Measurements from ENCODE around the gene C12orf42.

C12orf42 gene

DNA sequence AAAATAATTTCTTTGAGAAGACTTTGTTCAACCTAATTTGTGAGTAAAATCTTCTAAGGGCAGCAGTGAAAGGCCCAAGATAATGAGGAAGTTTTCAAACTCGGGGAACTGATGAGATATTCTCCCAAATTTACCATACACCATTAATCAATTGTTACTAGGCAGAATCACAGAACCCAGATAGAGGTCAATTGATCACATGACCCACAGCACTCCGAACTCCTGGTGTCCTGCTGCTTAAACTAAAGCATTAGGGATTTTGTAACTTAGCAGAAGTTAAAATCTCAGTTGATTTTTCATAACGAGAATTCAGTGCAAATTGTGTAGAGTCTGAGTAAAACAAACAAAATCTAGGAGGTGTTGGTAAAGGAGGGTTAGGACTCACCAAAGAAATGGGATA is 207.8 kb downstream of the C12orf42 start:
- DNase-seq (ENCODE audit: low read depth) = no peak
- TF ChIP-seq, protein P1, sequence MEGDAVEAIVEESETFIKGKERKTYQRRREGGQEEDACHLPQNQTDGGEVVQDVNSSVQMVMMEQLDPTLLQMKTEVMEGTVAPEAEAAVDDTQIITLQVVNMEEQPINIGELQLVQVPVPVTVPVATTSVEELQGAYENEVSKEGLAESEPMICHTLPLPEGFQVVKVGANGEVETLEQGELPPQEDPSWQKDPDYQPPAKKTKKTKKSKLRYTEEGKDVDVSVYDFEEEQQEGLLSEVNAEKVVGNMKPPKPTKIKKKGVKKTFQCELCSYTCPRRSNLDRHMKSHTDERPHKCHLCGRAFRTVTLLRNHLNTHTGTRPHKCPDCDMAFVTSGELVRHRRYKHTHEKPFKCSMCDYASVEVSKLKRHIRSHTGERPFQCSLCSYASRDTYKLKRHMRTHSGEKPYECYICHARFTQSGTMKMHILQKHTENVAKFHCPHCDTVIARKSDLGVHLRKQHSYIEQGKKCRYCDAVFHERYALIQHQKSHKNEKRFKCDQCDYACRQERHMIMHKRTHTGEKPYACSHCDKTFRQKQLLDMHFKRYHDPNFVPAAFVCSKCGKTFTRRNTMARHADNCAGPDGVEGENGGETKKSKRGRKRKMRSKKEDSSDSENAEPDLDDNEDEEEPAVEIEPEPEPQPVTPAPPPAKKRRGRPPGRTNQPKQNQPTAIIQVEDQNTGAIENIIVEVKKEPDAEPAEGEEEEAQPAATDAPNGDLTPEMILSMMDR (conservative IDR thresholded peaks at IDR 0.05; ENCODE audit: low read depth, low read length) = no peak
- H3K4me3 ChIP-seq (ENCODE audit: low read length) = no peak overlapping the region

- TF ChIP-seq, protein P1 (conservative IDR thresholded peaks at IDR 0.05; ENCODE audit: low read depth, low read length) = no peak
- H3K4me3 ChIP-seq (ENCODE audit: low read length) = no peak overlapping the region
- DNase-seq (ENCODE audit: low read depth) = no peak
Observed at GRCh38 chr12:103282124-103282523, 213.6 kb downstream of the C12orf42 start.

GRCh38 chr12:103279444-103279843 is 216.3 kb downstream of the C12orf42 start:
- TF ChIP-seq, protein P1 (conservative IDR thresholded peaks at IDR 0.05; ENCODE audit: low read depth, low read length) = no peak
- H3K4me3 ChIP-seq (ENCODE audit: low read length) = no peak overlapping the region
- DNase-seq (ENCODE audit: low read depth) = no peak

DNA sequence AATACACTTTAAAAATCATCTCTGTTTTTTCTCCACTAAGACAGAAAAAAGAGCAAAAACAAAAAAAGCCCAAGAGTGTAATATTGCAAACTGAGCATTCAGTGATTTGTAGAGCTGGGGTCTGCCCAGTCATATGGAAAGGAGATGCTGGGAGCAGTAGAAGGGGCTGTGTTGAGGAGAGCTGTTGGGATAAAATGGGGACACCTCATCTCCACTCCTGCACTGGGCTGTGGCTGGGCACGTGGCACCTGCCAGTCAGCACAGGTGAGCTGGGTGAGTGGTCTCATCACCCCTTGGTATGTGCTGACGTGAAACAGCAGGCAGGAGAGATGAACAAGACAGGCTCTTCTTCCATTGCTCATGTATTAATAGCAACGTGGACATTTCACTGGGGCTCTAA is 217.4 kb downstream of the C12orf42 start:
- TF ChIP-seq, protein P1 (conservative IDR thresholded peaks at IDR 0.05; ENCODE audit: low read depth, low read length) = no peak
- H3K4me3 ChIP-seq (ENCODE audit: low read length) = no peak overlapping the region
- DNase-seq (ENCODE audit: low read depth) = no peak

- H3K4me3 ChIP-seq (ENCODE audit: low read length) = no peak overlapping the region
- DNase-seq (ENCODE audit: low read depth) = no peak
- TF ChIP-seq, protein P1 (conservative IDR thresholded peaks at IDR 0.05; ENCODE audit: low read depth, low read length) = no peak
Observed at GRCh38 chr12:103273645-103274044, 222.1 kb downstream of the C12orf42 start.

GRCh38 chr12:103272949-103273348 is 222.8 kb downstream of the C12orf42 start:
- no peak for DNase-seq (ENCODE audit: low read depth)
- TF ChIP-seq, protein P1 (conservative IDR thresholded peaks at IDR 0.05; ENCODE audit: low read depth, low read length) = no peak
- H3K4me3 ChIP-seq (ENCODE audit: low read length) = no peak overlapping the region

- DNase-seq (ENCODE audit: low read depth) = no peak
- no peak overlapping the region for H3K4me3 ChIP-seq (ENCODE audit: low read length)
- TF ChIP-seq, protein P1 (conservative IDR thresholded peaks at IDR 0.05; ENCODE audit: low read depth, low read length) = no peak
Observed at GRCh38 chr12:103269946-103270345, 225.8 kb downstream of the C12orf42 start.

All from retinal pigment epithelial cell (primary cell).